GM18526 (cell line): ENCODE measurements around the gene ACLY.

Experiments used
- POLR2A ChIP-seq: IDR thresholded peaks from 3 replicates; pipeline ENCODE4 v1.6.1; 2011; ENCODE audit not compliant: insufficient read length; ENCODE audit errors: extremely low read depth

The ACLY gene

GRCh38 chr17:41944943-41945342 is 26.2 kb upstream of the ACLY start:
- TF ChIP-seq POLR2A, result no peak

GRCh38 chr17:41943492-41943891 is 24.7 kb upstream of the ACLY start:
- no peak for TF ChIP-seq POLR2A

GRCh38 chr17:41942626-41943373 is 24.0 kb upstream of the ACLY start:
- TF ChIP-seq POLR2A, result no peak

GRCh38 chr17:41941168-41941567 is 22.4 kb upstream of the ACLY start:
- no peak for TF ChIP-seq POLR2A

GRCh38 chr17:41939693-41940090 is 20.9 kb upstream of the ACLY start:
- no peak for TF ChIP-seq POLR2A

GRCh38 chr17:41939044-41939692 is 20.4 kb upstream of the ACLY start:
- no peak for TF ChIP-seq POLR2A

- TF ChIP-seq POLR2A, result no peak
Measured at GRCh38 chr17:41937970-41938954, 19.5 kb upstream of the ACLY start.

GRCh38 chr17:41935641-41936040 is 16.9 kb upstream of the ACLY start:
- TF ChIP-seq POLR2A, result no peak

- TF ChIP-seq POLR2A, result no peak
Measured at GRCh38 chr17:41932816-41933389, 14.2 kb upstream of the ACLY start.

- TF ChIP-seq POLR2A, result peak; percentile 95
Measured at GRCh38 chr17:41930009-41930832, 11.5 kb upstream of the ACLY start, which contains the start of gene ODAD4. Gene ODAD4 (plus strand): TSS chr17:41930617. CDS start chr17:41930724, 107 bp downstream.

- TF ChIP-seq POLR2A, result no peak
Measured at GRCh38 chr17:41928693-41929251, 10.0 kb upstream of the ACLY start.

- TF ChIP-seq POLR2A, result no peak
Measured at GRCh38 chr17:41925991-41926590, 7.3 kb upstream of the ACLY start.

GRCh38 chr17:41920580-41920955 is 1.8 kb upstream of the ACLY start:
- TF ChIP-seq POLR2A, result no peak

GRCh38 chr17:41919840-41920579 is 1.3 kb upstream of the ACLY start:
- no peak for TF ChIP-seq POLR2A
